HG03045 (cell line): ENCODE results near the gene MDN1.
"Not testable (repeated sequence)": the region's sequence is repeated elsewhere in the genome, so short reads cannot be mapped to it uniquely, and the experiment has no call there.

Source experiments
- ATAC-seq: cut with Tn5 transposase; IDR thresholded peaks from one replicate; pipeline ENCODE4 v1.9.1; 2021; ENCODE audit warnings: mild to moderate bottlenecking, moderate library complexity; ENCODE audit not compliant: unreplicated experiment

Gene MDN1

DNA sequence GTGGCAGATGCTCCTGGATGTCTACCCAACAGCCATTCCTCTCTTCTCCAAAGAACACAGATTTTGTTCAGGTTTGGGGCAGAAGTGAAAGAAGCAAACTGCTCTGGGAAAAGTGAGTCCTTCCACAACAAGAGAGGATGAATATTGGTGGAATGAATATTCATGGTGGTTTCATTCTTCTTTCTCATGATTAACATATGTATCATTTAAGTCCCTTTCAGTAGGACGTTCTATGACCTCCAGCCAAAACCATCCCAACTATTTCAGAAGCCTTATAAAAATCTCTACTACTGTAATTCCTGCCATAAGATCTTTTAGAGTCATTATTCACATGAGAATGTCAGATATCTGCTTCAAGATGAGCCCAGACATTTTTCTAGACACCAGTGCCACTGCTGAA, 44.4 kb downstream of the MDN1 start:
- ATAC-seq: no peak

GRCh38 chr6:89769572-89769971, 50.0 kb downstream of the MDN1 start:
- ATAC-seq: no peak

DNA sequence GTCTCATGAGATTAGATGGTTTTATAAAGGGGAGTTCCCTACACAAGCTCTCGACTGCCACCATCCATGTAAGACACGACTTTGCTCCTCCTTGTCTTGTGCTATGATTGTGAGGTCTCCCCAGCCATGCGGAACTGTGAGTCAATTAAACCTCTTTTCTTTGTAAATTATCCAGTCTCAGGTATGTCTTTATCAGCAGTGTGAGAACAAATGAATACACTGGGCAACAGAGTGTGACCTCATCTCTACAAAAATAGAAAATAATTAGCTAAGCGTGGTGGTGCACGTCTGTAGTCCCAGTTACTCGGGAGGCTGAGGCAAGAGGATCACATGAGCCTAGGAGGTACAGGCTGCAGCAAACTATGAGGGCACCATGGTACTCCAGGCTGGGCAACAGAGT, 51.3 kb downstream of the MDN1 start:
- no peak for ATAC-seq

DNA sequence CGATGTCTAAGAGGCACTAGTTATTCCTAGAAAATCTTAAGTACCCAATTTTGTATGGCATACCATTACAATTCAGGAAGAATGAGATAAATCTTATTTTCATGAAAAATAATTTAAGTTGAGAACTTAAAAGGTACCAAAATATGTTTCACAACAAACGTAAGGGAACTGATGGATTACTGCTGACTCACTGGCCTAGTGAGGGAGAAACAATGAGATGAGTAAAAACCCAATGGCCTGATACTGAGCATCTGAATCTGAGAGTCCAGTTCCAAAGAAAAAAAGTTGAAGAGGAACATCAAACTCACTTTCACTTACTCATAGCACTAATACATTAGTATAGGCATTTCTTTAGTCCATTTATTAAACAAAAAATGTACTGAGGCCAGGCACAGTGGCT, 56.0 kb downstream of the MDN1 start:
- ATAC-seq: no peak

- no peak for ATAC-seq
Measured at GRCh38 chr6:89758830-89759229, 60.8 kb downstream of the MDN1 start.

GRCh38 chr6:89750338-89750737, 69.3 kb downstream of the MDN1 start:
- no peak for ATAC-seq

DNA sequence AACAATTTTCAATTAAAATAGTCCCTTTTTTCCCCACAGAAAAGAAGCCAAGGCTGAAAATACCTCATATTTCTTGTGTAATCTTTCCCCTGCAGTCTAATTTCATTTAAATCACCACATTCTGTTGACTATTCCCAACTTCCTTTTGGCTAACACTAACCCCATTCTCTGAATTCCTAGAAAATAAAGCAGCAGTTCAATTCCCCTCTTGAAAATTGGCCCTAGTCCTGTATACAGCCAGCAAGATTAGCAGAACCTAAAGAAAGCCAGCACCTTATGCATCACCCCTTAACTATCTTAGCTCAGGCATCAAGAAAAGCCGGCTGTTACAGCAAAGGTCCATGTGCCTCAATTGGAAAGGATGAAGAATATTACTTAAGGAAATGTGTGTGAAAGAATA, 69.7 kb downstream of the MDN1 start:
- ATAC-seq: no peak

DNA sequence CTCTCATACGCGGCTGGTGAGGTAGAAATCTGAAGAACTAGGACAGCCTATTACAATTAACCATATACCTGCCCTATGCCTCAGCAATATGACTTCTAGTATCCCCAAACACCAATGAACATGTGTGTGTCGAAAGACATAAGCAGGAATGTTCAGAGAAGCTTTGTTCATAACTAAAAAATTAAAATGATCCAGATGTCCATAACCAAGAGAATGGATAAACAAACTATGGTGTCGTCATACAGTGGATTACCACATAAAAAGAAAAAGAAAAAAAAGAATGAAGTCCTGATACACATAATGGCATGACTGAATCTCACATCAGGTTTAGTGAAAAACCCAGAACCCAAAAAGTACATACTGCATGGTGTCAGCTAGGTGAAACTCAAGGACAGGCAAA, 73.9 kb downstream of the MDN1 start:
- ATAC-seq: no peak

GRCh38 chr6:89745096-89745495, 74.5 kb downstream of the MDN1 start:
- no peak for ATAC-seq

GRCh38 chr6:89736893-89737292, 82.7 kb downstream of the MDN1 start:
- ATAC-seq: no peak

GRCh38 chr6:89734526-89734925, 85.1 kb downstream of the MDN1 start:
- no peak for ATAC-seq

DNA sequence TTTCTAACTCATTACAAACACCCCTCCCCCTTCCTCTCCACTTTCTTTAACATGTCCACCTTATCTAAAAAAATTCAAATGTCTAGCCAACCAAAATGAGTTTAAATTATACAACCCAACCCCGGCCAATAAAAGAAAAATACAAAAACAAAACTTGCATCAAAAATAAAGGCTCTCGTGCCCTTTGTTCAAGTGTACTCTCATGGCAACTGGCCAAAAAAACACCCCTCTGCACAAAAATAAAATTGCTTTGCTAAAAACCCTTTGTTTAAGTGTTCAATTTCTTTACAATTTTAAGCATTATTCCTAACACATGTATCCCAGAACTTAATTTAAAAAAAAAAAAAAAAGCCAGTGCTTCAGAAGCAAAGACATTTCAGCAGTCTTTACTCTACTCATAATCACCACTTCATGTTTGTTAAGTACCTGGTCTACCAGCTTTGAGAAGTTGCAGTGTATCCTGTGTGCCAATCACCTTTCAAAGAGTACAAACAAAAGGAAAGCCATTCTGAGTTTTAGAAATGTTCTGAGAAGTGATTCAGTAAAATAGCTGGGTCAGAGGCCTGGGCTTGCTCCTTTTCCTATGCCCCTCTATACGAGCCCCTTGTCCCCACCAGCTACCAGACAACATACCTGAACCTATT, 87.5 kb downstream of the MDN1 start:
- no peak for ATAC-seq

DNA sequence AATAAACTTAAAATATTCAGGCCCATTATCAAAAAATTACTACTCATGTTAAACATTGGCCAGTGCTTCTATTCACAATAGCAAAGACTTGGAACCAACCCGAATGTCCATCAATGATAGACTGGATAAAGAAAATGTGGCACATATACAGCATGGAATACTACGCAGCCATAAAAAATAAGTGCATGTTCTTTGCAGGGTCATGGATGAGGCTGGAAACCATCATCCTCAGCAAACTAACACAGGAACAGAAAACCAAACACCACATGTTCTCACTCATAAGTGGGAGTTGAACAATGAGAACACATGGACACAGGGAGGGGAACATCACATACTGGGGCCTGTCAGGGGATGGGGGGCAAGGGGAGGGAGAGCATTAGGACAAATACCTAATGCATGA, 88.3 kb downstream of the MDN1 start:
- ATAC-seq: not testable (repeated sequence)

GRCh38 chr6:89729818-89730217, 89.8 kb downstream of the MDN1 start:
- peak; percentile 64 for ATAC-seq

DNA sequence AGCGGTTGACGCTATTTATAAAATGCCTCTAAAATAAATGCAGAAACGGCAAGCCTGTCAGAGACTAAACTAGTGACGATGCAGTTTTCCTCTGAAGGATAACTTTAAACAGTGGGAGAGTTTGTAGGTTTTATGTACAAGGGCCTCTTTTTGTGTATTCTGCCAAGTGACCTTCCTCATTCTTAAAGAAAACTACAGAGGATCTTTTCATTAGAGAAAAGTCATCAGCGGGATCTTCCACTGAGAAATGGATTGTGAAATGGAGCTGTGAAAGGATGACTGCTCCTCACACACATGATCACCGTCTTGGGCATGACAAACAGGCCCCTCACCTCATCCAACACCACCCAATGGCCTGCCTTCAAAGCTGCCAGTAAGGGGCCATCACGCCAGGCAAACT, 92.1 kb downstream of the MDN1 start:
- ATAC-seq: no peak

- ATAC-seq: no peak
Measured at GRCh38 chr6:89724981-89725380, 94.6 kb downstream of the MDN1 start.

DNA sequence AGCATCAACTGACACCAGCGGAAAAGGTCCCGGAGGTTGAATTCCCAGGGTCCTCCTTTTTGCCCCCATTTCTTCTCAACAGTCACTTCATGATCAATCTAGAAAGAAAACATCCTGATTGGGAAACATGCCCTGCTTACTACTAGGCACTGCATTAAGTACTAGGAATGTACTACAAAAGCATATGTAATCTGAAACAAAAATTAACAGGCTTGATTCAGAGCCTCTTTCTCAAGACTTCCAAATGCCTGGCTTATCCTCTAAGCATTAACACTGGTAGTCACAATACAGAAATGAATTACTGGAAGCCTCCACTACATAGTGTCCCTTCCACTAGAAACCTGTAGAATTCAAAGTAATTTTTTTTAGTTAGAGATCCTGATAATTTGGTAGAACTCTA, 96.5 kb downstream of the MDN1 start:
- ATAC-seq: no peak

GRCh38 chr6:89716532-89716931, 103.1 kb downstream of the MDN1 start:
- ATAC-seq: no peak

DNA sequence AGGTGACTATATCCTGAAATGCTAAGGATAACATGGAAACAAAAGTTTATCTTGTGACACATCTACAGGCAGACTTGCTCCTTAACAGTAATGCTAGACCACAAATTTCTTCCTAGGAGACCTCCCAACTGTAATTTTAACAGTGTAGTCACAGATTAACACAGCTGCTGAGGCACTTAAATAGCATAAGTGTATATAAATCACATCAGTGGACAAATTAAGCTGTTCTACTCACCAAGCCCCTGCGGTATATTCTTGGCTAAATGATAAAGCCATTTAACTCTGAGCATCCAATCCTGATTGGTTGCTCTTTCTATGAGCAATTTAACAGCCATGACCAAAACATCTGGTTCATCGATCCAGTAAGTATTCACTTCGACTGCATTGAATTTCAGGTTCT, 107.8 kb downstream of the MDN1 start:
- ATAC-seq: no peak

DNA sequence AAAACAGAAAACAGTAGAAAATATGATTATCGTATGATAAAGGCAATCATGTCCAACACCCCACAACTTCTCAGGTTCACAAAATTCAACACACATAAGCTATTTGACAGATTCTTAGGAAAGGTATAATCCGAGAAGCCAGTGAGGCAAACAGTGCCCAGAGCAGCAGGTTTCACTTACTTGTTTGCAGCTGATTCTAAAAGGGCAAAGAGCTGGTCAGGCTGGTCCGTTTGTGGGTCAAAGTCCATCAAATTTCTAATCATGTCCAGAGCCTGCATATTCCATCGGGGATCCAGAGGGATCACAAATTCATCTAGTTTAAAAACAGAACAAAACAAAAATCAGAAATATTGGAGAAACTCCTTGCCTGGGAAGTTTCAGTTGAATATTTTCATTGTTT, 111.3 kb downstream of the MDN1 start:
- no peak for ATAC-seq

DNA sequence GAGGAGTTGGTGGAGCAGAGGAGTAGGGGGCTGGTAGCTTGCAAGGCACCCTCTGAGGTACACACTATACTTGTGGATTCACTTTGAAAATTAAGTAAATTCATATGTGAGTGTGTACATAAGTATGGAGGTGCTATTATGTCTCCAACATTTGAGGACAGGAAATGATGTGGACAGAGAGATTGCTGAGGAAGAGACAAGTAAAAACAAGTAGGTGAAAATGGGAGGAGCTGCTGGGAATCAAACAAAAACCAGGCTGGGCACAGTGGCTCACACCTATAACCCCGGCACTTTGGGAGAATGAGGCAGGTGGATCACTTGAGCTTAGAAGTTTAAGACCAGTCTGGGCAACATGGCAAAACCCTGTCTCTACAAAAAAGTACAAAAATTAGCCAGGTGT, 111.8 kb downstream of the MDN1 start:
- ATAC-seq: no peak

- ATAC-seq: no peak
Measured at GRCh38 chr6:89706121-89706520, 113.5 kb downstream of the MDN1 start.

GRCh38 chr6:89703292-89703691, 116.3 kb downstream of the MDN1 start:
- ATAC-seq: no peak

DNA sequence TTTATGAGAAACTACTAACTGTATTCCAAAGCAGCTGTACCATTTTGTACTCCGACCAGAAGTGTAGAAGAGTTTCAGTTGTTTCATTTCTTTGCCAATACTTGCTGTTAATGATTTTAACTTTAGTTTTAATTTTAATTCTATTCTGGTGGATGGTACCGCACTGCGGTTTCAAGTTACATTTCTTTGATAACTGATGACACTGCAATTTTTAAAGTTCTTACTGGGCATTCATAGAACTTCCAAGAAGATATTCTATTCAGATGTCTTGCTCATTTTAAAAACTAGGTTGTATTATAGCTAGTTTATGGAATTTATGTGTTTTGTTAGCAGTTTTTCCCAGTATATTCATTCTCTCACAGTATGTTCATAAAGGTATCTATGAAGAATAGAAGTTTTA, 117.2 kb downstream of the MDN1 start:
- ATAC-seq: no peak
